IMR-90 (cell line): ENCODE data around the gene MECP2. TPM values are rescaled to one million over a fixed set of nuclear protein-coding genes. Genes with fewer than 3 reads are reported as not detected.

Experiments
- ATAC-seq: fragments of 200-7000 bp; cut with Tn5 transposase; 2 replicates; pipeline ENCODE4 v1.9.1; 2020; ENCODE audit warnings: low read depth, mild to moderate bottlenecking, moderate library complexity
- BruUV-seq: library from RNA; stranded (reverse); fragments of 400-500 nt; replicated peaks from 2 replicates; lab custom pipeline; 2021; lab: Mats Ljungman, UMichigan
- CTCF ChIA-PET: fragments of 300-600 bp; formaldehyde crosslinking; extraction: SDS; loops from one replicate; lab custom pipeline; 2021; ENCODE audit warnings: antibody characterized with exemption; lab: Yijun Ruan, JAX
- POLR2A ChIA-PET: fragments of 300-600 bp; sonication (Branson Sonifier 250); formaldehyde crosslinking; loops from one replicate; lab custom pipeline; 2022; ENCODE audit warnings: antibody characterized with exemption; ENCODE audit not compliant: unreplicated experiment; lab: Charles Lee
- DNase-seq: peaks from one replicate; pipeline ENCODE4 v3.0.0; 2013
- H2AFZ ChIP-seq: replicated peaks from 2 replicates; pipeline ENCODE3; 2013; ENCODE audit warnings: low read length, mild to moderate bottlenecking; ENCODE audit not compliant: poor library complexity
- H2AK5ac ChIP-seq: 2 replicates; pipeline ENCODE4 v1.6.1; 2013; ENCODE audit warnings: low read depth, low read length, inconsistent platforms
- H2AK9ac ChIP-seq: replicated peaks from 2 replicates; pipeline ENCODE3; 2013; ENCODE audit warnings: mild to moderate bottlenecking, low read depth, low read length, moderate library complexity; ENCODE audit not compliant: poor library complexity
- H2BK120ac ChIP-seq: 2 replicates; pipeline ENCODE4 v1.6.1; 2013; ENCODE audit warnings: low read depth, low read length, inconsistent platforms
- H2BK15ac ChIP-seq: 3 replicates; pipeline ENCODE4 v1.6.1; 2013; ENCODE audit warnings: low read depth, low read length, inconsistent platforms
- H2BK20ac ChIP-seq: 2 replicates; pipeline ENCODE4 v1.6.1; 2013; ENCODE audit warnings: low read depth, mild to moderate bottlenecking, inconsistent platforms, low read length, moderate library complexity
- H2BK5ac ChIP-seq: 2 replicates; pipeline ENCODE4 v1.6.1; 2013; ENCODE audit warnings: mild to moderate bottlenecking, low read depth, low read length, inconsistent platforms; ENCODE audit not compliant: poor library complexity, severe bottlenecking
- H3K14ac ChIP-seq: replicated peaks from 2 replicates; pipeline ENCODE4 v1.6.1; 2013; ENCODE audit warnings: low read depth, low read length, inconsistent platforms
- H3K18ac ChIP-seq: 2 replicates; pipeline ENCODE4 v1.6.1; 2013; ENCODE audit warnings: low read depth, low read length, control low read depth
- H3K23ac ChIP-seq: 2 replicates; pipeline ENCODE4 v1.6.1; 2013; ENCODE audit warnings: low read depth, low read length, inconsistent platforms
- H3K27ac ChIP-seq: 2 replicates; pipeline ENCODE4 v1.5.1; 2013; ENCODE audit warnings: mild to moderate bottlenecking, control low read depth, low read length; ENCODE audit not compliant: insufficient read depth
- H3K27me3 ChIP-seq: 2 replicates; pipeline ENCODE4 v1.6.1; 2013; ENCODE audit warnings: low read length; ENCODE audit not compliant: control insufficient read depth, insufficient read depth
- H3K36me3 ChIP-seq: 2 replicates; pipeline ENCODE4 v1.6.1; 2013; ENCODE audit warnings: low read length, mixed read lengths; ENCODE audit not compliant: control insufficient read depth, insufficient read depth
- H3K4ac ChIP-seq: 2 replicates; pipeline ENCODE4 v1.6.1; 2013; ENCODE audit warnings: low read depth, low read length, inconsistent platforms
- H3K4me1 ChIP-seq: 2 replicates; pipeline ENCODE4 v1.6.1; 2013; ENCODE audit warnings: low read length, mixed read lengths; ENCODE audit not compliant: control insufficient read depth, insufficient read depth
- H3K4me2 ChIP-seq: 2 replicates; pipeline ENCODE4 v1.6.1; 2013; ENCODE audit warnings: low read depth, mild to moderate bottlenecking, control low read depth, low read length, moderate library complexity
- H3K4me3 ChIP-seq: 2 replicates; pipeline ENCODE4 v1.5.1; 2013; ENCODE audit warnings: low read depth, mild to moderate bottlenecking, control low read depth, low read length, moderate library complexity; ENCODE audit not compliant: insufficient read depth
- H3K56ac ChIP-seq: 2 replicates; pipeline ENCODE4 v1.6.1; 2013; ENCODE audit warnings: low read length, inconsistent platforms; ENCODE audit not compliant: insufficient read depth; ENCODE audit errors: extremely low read depth
- H3K79me1 ChIP-seq, 2 experiments: 2 replicates each; pipeline ENCODE4 v1.6.1; 2013; ENCODE audit warnings: low read length in 2 of 2, inconsistent platforms in 1 of 2, low read depth in 1 of 2
- H3K9ac ChIP-seq: 2 replicates; pipeline ENCODE4 v1.6.1; 2013; ENCODE audit warnings: low read depth, low read length, control low read depth
- H3K9me1 ChIP-seq: 2 replicates; pipeline ENCODE4 v1.6.1; 2013; ENCODE audit warnings: low read length, inconsistent platforms; ENCODE audit not compliant: insufficient read depth
- H3K9me3 ChIP-seq: 2 replicates; pipeline ENCODE4 v1.6.1; 2013; ENCODE audit warnings: low read length; ENCODE audit not compliant: control insufficient read depth, insufficient read depth
- H4K20me1 ChIP-seq: 2 replicates; pipeline ENCODE4 v1.6.1; 2013; ENCODE audit warnings: low read length, inconsistent platforms; ENCODE audit not compliant: insufficient read depth
- H4K5ac ChIP-seq: 2 replicates; pipeline ENCODE4 v1.6.1; 2013; ENCODE audit warnings: mild to moderate bottlenecking, low read depth, low read length, control low read depth
- H4K8ac ChIP-seq, 2 experiments: 2 replicates each; pipeline ENCODE4 v1.6.1; 2013; ENCODE audit warnings: low read depth in 2 of 2, low read length in 2 of 2, control low read depth in 1 of 2, inconsistent platforms in 1 of 2
- H4K91ac ChIP-seq: 2 replicates; pipeline ENCODE4 v1.6.1; 2013; ENCODE audit warnings: low read depth, low read length, inconsistent platforms; ENCODE audit not compliant: insufficient read depth
- MAFK ChIP-seq: IDR thresholded peaks from 2 replicates; pipeline ENCODE4 v1.6.1; 2012; ENCODE audit warnings: low read depth, low read length, improper control_type of control experiment
- MAZ ChIP-seq: IDR thresholded peaks from 2 replicates; pipeline ENCODE4 v1.6.1; 2012; ENCODE audit warnings: low read depth, mild to moderate bottlenecking, low read length, improper control_type of control experiment, moderate library complexity, borderline replicate concordance
- NFE2L2 ChIP-seq: fragments of 150-350 bp; IDR thresholded peaks from 2 replicates; pipeline ENCODE4 v1.6.1; 2016; ENCODE audit warnings: low read depth, mild to moderate bottlenecking, low read length
- POLR2A ChIP-seq: IDR thresholded peaks from 2 replicates; pipeline ENCODE4 v1.6.1; 2012; ENCODE audit warnings: mild to moderate bottlenecking, low read depth, low read length
- RAD21 ChIP-seq: IDR thresholded peaks from 2 replicates; pipeline ENCODE4 v1.6.1; 2012; ENCODE audit warnings: low read length, improper control_type of control experiment
- RCOR1 ChIP-seq: IDR thresholded peaks from 2 replicates; pipeline ENCODE4 v1.6.1; 2012; ENCODE audit warnings: mild to moderate bottlenecking, low read length, improper control_type of control experiment; ENCODE audit not compliant: insufficient replicate concordance
- SMC3 ChIP-seq: fragments of 150-350 bp; IDR thresholded peaks from 2 replicates; pipeline ENCODE4 v1.6.1; 2016; ENCODE audit warnings: low read depth, mild to moderate bottlenecking, antibody characterized with exemption, low read length, moderate library complexity
- WGBS, 2 experiments: methylation state at CpG; one replicate each; pipeline versions ENCODE4 v1.1.5 to v1.1.7; 2013; ENCODE audit warnings: missing lambda C conversion rate in 2 of 2; ENCODE audit not compliant: insufficient read length in 1 of 2; ENCODE audit errors: extremely low coverage in 2 of 2; 5-methylcytosine and 5-hydroxymethylcytosine counted together
- dilution Hi-C: fragments of 300-500 bp; cut with HindIII; formaldehyde crosslinking; loops from one replicate; pipeline ENCODE4 v1.14.3; 2018; ENCODE audit warnings: low sequenced_read_pairs; ENCODE audit not compliant: unreplicated experiment
- in situ Hi-C: fragments of 300-500 bp; cut with MboI; formaldehyde crosslinking; loops from 3 replicates; pipeline ENCODE4 v1.14.3; 2019; ENCODE audit warnings: low sequenced_read_pairs, inconsistent platforms, mixed read lengths
- intact Hi-C: fragments of 100-400 bp; cut with micrococcal nuclease; formaldehyde crosslinking; loops from 2 replicates; pipeline ENCODE4 v1.10.0; 2022
- polyA plus RNA-seq, 3 experiments: library from polyadenylated mRNA; depleted of rRNA; stranded (reverse); fragments of >200 nt; gene quantifications; 2 replicates each; pipeline ENCODE4 v1.2.3, GENCODE V29; 2012; ENCODE audit warnings: low replicate concordance in 1 of 3
- total RNA-seq: library from RNA; depleted of rRNA; stranded (reverse); fragments of >200 nt; gene quantifications from 2 replicates; pipeline ENCODE4 v1.2.3, GENCODE V29; 2012
- TF ChIP-seq, protein P1 (sequence below): conservative IDR thresholded peaks from 2 replicates; pipeline ENCODE4 v1.5.1; 2012; ENCODE audit warnings: mild to moderate bottlenecking, low read depth, low read length, improper control_type of control experiment

The MECP2 gene
- total and polyA plus RNA-seq, 2 of the 4 experiments (the other 2 are of a cell fraction), result 8.4 to 10.1 TPM

DNA sequence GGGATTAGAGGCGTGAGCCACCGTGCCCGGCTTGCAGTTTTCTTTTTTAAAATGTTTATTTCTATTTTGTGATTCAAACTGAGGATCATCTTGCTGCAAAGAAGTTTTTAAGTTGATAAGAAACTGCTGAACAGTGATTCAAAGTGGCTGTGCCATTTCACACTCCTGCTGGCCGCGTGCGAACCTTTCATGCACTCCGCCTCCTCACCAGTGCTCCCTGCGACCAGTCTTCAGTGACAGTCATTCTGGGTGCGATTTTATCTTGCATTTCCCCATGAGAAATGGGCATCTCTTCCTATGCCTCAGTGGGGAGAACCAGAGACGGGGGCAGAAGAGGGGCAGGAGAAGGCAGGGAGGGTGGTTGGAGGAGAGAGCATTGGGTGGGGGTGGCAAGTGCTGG lies 103.5 kb downstream of the MECP2 start:
- H3K36me3 ChIP-seq, result no peaks in the 10 kb centered on the region
- no peak overlapping the region for H3K4me2 ChIP-seq
- no peak overlapping the region for H4K5ac ChIP-seq
- H4K20me1 ChIP-seq, result no peaks in the 10 kb centered on the region
- H4K91ac ChIP-seq, result no peak overlapping the region
- ChIA-PET POLR2A (no interaction called here), CTCF (no interaction called here)
- intact Hi-C loops, result no loop called here
- no peaks in the 10 kb centered on the region for H3K9me1 ChIP-seq
- H4K8ac ChIP-seq, result no peak overlapping the region
- no peak overlapping the region for H2BK20ac ChIP-seq
- H2BK120ac ChIP-seq, result no peak overlapping the region
- H3K4me3 ChIP-seq, result no peak overlapping the region
- no peaks in the 10 kb centered on the region for H3K79me1 ChIP-seq
- DNase-seq (no peak), ATAC-seq (no peak)
- no peaks in the 10 kb centered on the region; the same call in 1 of the 2 replicates for H3K27me3 ChIP-seq
- no peak overlapping the region for H3K9ac ChIP-seq
- no peaks in the 10 kb centered on the region for H3K9me3 ChIP-seq
- H3K27ac ChIP-seq, result no peak overlapping the region
- no TSS peak for BruUV-seq
- H3K4me1 ChIP-seq, result no peaks in the 10 kb centered on the region
- WGBS, 2 experiments, result no CpG with 5 or more reads among the region's 10 CpGs
- no peak overlapping the region for H3K14ac ChIP-seq
- no peak overlapping the region for H2AFZ ChIP-seq
- dilution Hi-C loops, result no loop called here
- no peak overlapping the region for H3K23ac ChIP-seq
- H2AK9ac ChIP-seq, result no peak overlapping the region
- no peak overlapping the region for H2BK5ac ChIP-seq
- no peak overlapping the region for H3K4ac ChIP-seq
- no peak overlapping the region for H2BK15ac ChIP-seq
- H2AK5ac ChIP-seq, result no peak overlapping the region
- H3K56ac ChIP-seq, result no peak overlapping the region
- in situ Hi-C loops, result no loop called here
- H3K18ac ChIP-seq, result no peak overlapping the region
- TF ChIP-seq POLR2A (no peak), NFE2L2 (no peak), MAFK (no peak), SMC3 (no peak), RCOR1 (no peak), MAZ (no peak), RAD21 (no peak)
- TF ChIP-seq, protein P1, sequence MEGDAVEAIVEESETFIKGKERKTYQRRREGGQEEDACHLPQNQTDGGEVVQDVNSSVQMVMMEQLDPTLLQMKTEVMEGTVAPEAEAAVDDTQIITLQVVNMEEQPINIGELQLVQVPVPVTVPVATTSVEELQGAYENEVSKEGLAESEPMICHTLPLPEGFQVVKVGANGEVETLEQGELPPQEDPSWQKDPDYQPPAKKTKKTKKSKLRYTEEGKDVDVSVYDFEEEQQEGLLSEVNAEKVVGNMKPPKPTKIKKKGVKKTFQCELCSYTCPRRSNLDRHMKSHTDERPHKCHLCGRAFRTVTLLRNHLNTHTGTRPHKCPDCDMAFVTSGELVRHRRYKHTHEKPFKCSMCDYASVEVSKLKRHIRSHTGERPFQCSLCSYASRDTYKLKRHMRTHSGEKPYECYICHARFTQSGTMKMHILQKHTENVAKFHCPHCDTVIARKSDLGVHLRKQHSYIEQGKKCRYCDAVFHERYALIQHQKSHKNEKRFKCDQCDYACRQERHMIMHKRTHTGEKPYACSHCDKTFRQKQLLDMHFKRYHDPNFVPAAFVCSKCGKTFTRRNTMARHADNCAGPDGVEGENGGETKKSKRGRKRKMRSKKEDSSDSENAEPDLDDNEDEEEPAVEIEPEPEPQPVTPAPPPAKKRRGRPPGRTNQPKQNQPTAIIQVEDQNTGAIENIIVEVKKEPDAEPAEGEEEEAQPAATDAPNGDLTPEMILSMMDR, result no peak
